RWPE2 (cell line): ENCODE data around the gene ZNF554.
A peak's percentile ranks its signal among the peaks of the same experiment; 100 is the strongest.

ENCODE experiments used
- ATAC-seq: fragments of 200-7000 bp; cut with Tn5 transposase; 3 replicates; pipeline ENCODE4 v1.9.1; 2021; ENCODE audit warnings: low read depth
- DNase-seq: peaks from one replicate; pipeline ENCODE4 v3.0.0-alpha.2; 2020; ENCODE audit warnings: low spot score
- H3K27ac ChIP-seq: fragments of 450-650 bp; 2 replicates; pipeline ENCODE4 v1.5.1; 2017; ENCODE audit warnings: mild to moderate bottlenecking; ENCODE audit not compliant: poor library complexity, severe bottlenecking
- H3K27me3 ChIP-seq: fragments of 250-450 bp; sonication (Bioruptor Pico); 2 replicates; pipeline ENCODE4 v1.5.1; 2021; ENCODE audit warnings: mild to moderate bottlenecking, moderate library complexity; ENCODE audit not compliant: insufficient read depth, poor library complexity, severe bottlenecking
- H3K36me3 ChIP-seq: fragments of 250-450 bp; sonication (Bioruptor Pico); 2 replicates; pipeline ENCODE4 v1.5.1; 2020; ENCODE audit warnings: low read depth, mild to moderate bottlenecking, moderate library complexity
- H3K4me1 ChIP-seq: fragments of 250-450 bp; sonication (Bioruptor Pico); 2 replicates; pipeline ENCODE4 v1.5.1; 2021; ENCODE audit warnings: mild to moderate bottlenecking, moderate library complexity; ENCODE audit not compliant: insufficient read depth, poor library complexity, severe bottlenecking
- H3K4me3 ChIP-seq: fragments of 250-450 bp; sonication (Bioruptor Pico); 2 replicates; pipeline ENCODE4 v1.5.1; 2021; ENCODE audit warnings: mild to moderate bottlenecking, moderate library complexity; ENCODE audit not compliant: severe bottlenecking
- H3K9me3 ChIP-seq: fragments of 250-450 bp; sonication (Bioruptor Pico); 2 replicates; pipeline ENCODE4 v1.5.1; 2021; ENCODE audit warnings: mild to moderate bottlenecking, moderate library complexity; ENCODE audit not compliant: severe bottlenecking
- CTCF ChIP-seq: fragments of 450-650 bp; IDR thresholded peaks from one replicate; pipeline ENCODE4 v1.5.1; 2017; ENCODE audit warnings: mild to moderate bottlenecking, moderate library complexity; ENCODE audit not compliant: poor library complexity, severe bottlenecking

ZNF554 gene

GRCh38 chr19:2785244-2785997, 34.2 kb upstream of the ZNF554 start, which contains the start of gene THOP1:
THOP1 (plus strand) TSS chr19:2785503; CDS start chr19:2785663, 160 bp downstream.
- Histone ChIP-seq H3K27ac (peak within 1 kb of the TSS; percentile 23), H3K4me3 (peak within 1 kb of the TSS; percentile 94), H3K9me3 (no peaks in the 10 kb centered on the region), H3K27me3 (no peaks in the 10 kb centered on the region), H3K4me1 (peaks cover 5% of the 10 kb centered on the region), H3K36me3 (peaks cover 22% of the 10 kb centered on the region)
- ATAC-seq (peak; percentile 88), DNase-seq (peak; percentile 99)
- no peak for TF ChIP-seq CTCF

GRCh38 chr19:2787115-2787514, 32.6 kb upstream of the ZNF554 start:
- peaks cover 5% of the 10 kb centered on the region for H3K4me1 ChIP-seq
- H3K27ac ChIP-seq, result no peak overlapping the region
- TF ChIP-seq CTCF, result no peak
- ATAC-seq, result no peak
- H3K4me3 ChIP-seq, result no peak overlapping the region
- H3K9me3 ChIP-seq, result no peaks in the 10 kb centered on the region
- DNase-seq, result no peak
- H3K36me3 ChIP-seq, result peaks cover 17% of the 10 kb centered on the region
- H3K27me3 ChIP-seq, result no peaks in the 10 kb centered on the region

GRCh38 chr19:2788237-2788636, 31.4 kb upstream of the ZNF554 start:
- Histone ChIP-seq H3K9me3 (no peaks in the 10 kb centered on the region), H3K36me3 (peaks cover 23% of the 10 kb centered on the region), H3K4me1 (peaks cover 5% of the 10 kb centered on the region), H3K4me3 (no peak overlapping the region), H3K27ac (no peak overlapping the region), H3K27me3 (no peaks in the 10 kb centered on the region)
- TF ChIP-seq CTCF, result no peak
- DNase-seq, result no peak
- no peak for ATAC-seq

- no peak for TF ChIP-seq CTCF
- ATAC-seq (no peak), DNase-seq (no peak)
- Histone ChIP-seq H3K36me3 (peaks cover 36% of the 10 kb centered on the region), H3K27ac (no peak overlapping the region), H3K9me3 (no peaks in the 10 kb centered on the region), H3K4me1 (no peaks in the 10 kb centered on the region), H3K27me3 (no peaks in the 10 kb centered on the region), H3K4me3 (no peak overlapping the region)
Observed at GRCh38 chr19:2790194-2790556, 29.5 kb upstream of the ZNF554 start.

GRCh38 chr19:2790557-2791271, 29.0 kb upstream of the ZNF554 start:
- no peaks in the 10 kb centered on the region for H3K4me1 ChIP-seq
- H3K27me3 ChIP-seq, result no peaks in the 10 kb centered on the region
- ATAC-seq (no peak), DNase-seq (no peak)
- no peaks in the 10 kb centered on the region for H3K9me3 ChIP-seq
- H3K27ac ChIP-seq, result no peak overlapping the region
- no peak overlapping the region for H3K4me3 ChIP-seq
- TF ChIP-seq CTCF, result no peak
- H3K36me3 ChIP-seq, result peaks cover 42% of the 10 kb centered on the region
